COR-L47 (cell line): ENCODE results near the gene GLOD4.
"Not testable (repeated sequence)": the region's sequence is repeated elsewhere in the genome, so short reads cannot be mapped to it uniquely, and the experiment has no call there.

Experiments
- DNase-seq: peaks from one replicate; lab custom pipeline; 2025; lab: John Stamatoyannopoulos, UW

GLOD4 gene

DNA sequence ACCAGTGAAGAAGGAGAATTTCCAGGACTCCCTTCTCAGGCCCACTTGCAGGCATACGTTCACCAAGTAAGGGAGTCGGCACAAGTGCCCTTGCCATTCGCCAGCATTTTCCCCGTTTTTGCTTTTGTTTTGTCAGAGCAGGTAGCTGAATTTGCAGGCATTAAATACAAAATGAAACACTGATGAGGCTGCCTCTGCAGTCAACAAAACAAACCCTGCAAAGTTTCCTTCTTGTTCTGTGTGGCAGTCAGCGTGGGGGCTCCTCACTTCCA lies 7.8 kb downstream of the GLOD4 start:
- no peak for DNase-seq

DNA sequence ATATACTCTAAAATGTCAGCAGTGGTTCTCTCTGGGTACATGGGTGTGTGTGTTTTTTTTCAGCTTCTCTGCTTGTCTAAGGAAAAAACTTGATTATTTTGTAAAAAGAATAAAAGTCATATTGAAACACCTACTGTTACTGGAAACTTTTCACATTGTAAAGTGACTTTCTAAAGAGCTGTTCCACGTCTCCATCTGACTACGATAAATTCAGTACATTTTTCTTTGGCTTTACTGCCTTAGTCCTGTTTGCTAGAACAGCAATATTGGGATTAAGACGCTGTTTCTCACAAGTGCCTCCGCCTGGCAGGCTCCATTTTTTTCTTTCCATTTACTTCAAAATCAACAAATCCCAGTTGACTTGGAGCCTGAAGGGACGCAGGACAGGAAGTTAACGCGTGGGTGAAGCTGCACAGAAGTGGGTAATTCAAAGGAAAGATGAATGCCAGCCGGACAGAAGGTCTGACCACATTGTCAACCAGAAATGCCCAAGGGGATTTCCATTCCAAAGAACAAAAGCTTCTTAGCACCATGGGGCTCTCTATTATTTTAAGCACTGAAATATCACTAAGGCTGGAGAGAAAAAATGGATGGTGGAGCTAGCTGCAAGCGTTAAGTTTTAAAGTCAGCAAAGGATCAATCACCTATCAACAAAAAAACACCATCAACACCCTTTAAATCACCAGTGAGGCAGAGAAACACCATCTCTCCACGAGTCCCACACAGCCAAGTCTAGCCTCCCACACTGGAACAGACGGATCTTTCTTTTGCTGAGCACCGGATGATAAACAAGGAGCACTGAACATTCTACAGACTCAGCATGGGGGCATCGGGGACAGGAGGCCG lies 8.4 kb downstream of the GLOD4 start:
- DNase-seq: no peak

DNA sequence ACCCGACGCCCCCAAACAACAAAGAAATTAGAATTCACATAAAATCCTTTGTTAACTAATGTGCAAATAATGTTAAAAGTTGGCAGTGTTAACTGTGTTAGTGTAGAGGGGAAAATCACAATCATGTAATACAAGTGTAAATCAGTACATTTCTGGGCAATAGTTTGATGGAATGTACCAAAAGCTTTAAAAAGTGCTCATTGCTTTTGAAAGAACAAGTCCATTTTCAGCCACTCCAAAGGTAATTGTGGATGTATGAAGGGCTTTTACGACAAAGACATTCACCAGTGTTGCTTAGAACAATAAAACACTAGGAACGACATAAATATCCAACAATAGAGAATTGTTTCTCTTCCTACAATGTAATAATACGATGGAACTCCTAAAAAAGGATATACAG lies 9.1 kb downstream of the GLOD4 start:
- no peak for DNase-seq

DNA sequence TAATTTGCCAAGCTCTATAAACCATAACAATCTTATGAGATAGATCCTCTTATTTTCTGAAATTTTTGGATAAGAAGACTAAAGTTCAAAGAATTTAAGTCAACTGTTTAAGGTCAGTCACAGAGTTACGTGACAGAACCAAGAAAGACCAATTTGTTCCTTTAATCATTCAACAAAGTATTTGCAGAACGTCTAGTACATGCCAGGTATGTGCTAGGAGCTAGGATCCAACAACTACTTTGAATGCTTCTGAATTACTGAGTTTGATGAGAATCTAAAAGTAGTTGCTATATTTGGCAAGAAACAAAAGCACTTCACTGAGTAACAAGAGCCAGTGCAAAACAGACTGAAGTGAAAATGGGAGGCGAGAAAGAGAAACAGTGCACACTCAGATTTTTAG lies 15.0 kb downstream of the GLOD4 start:
- no peak for DNase-seq

DNA sequence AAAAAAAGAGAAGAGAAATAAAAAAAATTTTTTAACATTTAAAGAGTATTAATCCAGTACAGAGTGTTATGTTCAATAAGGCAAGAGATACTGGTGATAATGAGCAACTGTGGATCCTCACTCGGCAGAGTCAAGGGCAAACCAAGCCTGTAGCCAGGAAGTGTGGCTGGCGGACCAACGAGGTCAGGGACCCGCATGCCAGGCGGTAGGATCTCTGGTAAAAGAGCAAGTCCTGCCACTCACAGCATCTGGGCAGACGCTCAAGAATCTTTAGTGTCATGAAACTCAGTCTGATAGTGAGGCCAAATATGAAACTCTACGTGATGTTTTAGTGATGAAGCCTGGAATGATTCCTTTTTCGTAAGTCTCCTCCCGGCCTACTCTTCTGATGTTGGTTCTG lies 21.7 kb downstream of the GLOD4 start:
- DNase-seq: no peak

DNA sequence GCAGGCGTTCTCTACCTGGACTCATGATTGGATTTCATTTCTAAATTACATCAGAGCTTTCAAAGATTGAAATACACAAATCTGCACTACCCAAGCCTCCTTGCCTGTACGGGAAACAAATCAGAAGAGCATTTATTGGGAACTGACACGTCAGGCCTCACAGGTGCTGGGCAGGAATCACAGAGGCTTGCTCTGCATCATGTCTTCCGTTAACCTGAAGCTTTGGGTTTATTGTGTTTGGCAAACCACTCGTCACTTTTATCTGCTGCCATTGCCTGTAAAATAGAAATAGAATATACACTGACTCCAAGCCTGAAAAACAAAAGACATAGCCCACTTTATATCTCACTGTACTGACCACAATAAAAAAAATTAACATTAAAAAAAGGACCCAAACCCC lies 22.1 kb downstream of the GLOD4 start:
- DNase-seq: no peak

DNA sequence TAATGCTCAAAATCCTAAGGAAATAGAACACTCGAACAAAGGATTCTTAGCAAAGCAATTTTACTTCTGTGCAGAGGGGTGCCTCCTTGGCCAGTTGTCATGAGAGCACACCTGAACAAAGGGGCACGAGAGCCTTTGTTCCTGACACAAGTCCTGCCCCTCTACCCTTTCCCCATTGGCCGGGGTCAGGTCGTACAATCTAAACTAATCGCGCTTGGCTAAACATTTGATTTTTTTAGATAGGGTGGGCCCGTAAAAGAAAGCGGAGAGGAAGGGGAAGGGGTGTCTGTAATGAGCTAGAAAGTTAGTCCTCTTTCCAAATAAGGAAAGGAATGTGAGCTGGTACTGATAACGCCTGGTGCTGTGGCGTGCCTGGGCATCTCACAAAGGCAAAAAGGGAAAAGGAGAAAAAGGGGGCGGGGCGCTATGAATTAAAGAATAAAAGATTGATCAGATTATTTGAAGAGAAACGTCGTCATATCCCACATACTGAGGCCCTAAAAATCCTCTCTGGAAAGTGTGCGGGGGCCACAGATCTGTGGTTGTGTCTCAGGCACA lies 26.0 kb downstream of the GLOD4 start:
- not testable (repeated sequence) for DNase-seq

DNA sequence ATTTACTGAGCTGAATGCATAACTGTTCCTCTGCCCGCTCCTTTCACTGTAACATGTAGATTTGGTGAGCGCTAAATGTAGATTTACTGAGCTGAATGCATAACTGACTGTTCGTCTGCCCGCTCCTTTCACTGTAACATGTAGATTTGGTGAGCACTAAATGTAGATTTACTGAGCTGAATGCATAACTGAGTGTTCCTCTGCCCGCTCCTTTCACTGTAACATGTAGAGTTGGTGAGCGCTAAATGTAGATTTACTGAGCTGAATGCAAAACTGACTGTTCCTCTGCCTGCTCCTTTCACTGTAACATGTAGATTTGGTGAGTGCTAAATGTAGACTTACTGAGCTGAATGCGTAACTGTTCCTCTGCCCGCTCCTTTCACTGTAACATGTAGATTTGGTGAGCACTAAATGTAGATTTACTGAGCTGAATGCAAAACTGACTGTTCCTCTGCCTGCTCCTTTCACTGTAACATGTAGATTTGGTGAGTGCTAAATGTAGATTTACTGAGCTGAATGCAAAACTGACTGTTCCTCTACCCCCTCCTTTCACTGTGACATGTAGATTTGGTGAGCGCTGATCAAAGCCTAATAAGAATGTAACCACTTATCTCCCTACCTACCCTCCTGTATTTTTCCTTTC lies 26.6 kb downstream of the GLOD4 start:
- not testable (repeated sequence) for DNase-seq

DNA sequence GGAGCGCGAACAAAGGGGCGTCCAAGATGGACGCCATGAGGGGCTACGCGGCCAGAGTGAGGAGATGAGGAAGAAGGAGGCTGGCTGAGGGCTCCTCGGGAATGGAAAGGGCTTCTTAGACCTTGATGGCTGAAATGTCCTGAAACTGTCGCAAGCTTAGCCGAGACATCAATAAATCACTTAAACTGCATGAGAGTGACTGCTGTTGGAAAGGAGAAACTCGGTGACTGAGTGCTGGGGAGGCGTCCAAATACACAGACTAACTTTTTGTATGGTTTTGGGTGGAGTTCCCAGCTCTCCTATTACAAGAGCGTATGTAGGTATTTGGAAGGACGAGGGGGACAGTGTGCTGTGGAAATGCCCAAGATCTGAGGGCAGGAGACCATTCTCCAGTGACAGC lies 28.7 kb downstream of the GLOD4 start:
- no peak for DNase-seq

DNA sequence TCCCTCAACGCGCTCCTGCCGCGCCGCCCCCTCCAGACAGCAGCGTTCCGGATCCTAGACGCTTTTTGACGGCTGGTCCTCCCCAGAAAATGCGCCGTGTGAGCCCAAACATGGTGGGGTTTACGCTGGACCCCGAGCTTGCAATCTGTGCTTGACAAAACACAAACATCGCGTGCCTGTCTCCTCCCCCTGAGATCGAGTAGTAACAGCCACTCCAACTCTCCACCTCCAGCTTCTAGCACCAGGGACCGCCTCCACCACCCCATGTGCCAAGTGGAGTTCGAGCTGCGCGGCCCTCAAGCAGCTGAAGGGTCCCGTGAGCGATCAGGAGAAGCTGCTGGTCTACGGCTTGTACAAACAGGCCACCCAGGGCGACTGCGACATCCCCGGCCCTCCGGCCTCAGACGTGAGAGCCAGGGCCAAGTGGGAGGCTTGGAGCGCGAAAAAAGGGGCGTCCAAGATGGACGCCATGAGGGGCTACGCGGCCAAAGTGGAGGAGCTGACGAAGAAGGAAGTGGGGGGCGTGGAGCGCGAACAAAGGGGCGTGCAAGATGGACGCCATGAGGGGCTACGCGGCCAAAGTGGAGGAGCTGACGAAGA lies 29.4 kb downstream of the GLOD4 start:
- peak; percentile 30 for DNase-seq

DNA sequence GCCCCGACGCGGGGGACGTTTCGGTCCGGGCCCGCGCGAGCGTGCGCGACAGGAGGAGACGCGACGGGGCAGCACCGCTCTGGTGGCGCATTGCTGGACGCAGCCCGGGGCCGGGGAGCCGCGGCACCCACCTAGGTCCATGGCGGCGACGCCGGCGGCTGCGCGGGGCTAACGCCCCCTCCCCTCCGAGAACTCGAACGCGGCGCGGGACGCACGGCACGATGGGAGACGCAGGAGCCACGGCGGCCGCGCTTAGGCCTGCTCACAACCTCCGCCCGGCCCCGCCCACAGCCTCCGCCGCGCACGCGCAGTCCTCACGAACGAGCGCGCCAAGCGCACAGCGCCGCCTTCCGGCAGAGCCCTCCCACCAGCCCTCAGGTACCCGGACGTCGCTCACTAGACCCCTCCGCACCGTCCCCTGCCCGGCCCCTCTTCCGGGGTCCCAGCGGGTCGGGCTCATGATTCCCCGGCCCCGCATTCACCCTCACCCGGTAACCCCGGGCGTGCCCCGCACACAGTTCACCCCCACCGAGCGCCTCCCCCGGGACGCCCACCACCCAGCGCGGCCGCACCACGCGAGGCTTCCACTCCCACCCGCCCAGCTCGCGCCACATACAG lies 30.0 kb downstream of the GLOD4 start, which contains the start of gene GEMIN4:
GEMIN4 (minus strand) TSS at position 263 of the 618 bp plus-strand sequence; CDS start at position 141, 122 bp downstream.
- DNase-seq: peak; percentile 77

DNA sequence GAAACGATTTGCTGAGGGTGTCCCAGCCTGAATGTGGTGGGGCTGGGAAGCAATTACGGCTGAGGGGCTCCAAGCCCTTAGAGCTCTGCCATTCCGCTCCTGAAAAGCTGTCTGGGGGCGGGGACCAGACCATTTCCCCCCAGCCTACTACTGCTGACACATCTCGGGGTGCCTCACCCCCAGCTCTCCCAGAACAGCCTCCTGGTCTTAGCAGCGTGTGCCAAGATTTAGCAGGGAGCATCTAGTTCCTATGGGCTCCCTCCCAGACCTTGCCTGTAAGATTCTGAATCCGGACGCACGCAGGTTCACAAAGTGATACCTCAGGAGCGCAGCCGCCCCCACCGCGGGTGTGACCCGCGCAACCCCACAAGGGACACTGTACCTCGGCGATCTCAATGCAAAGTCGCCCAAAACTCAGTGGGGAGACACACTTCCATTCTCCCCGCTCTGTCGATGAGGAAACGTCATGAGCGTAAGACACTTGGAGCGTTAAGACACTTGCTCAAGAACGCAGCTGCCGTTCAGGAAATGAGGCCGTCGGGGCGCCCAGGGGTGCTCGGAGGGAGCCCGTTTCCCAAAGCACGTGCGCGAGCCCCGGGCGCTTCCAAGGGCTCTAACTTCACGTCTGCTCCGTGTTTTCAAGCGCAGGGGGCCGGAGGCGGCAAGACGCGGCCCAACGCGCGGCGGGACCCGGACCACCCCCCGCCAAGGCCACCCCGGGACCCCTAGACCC lies 30.6 kb downstream of the GLOD4 start:
- DNase-seq: peak; percentile 15

DNA sequence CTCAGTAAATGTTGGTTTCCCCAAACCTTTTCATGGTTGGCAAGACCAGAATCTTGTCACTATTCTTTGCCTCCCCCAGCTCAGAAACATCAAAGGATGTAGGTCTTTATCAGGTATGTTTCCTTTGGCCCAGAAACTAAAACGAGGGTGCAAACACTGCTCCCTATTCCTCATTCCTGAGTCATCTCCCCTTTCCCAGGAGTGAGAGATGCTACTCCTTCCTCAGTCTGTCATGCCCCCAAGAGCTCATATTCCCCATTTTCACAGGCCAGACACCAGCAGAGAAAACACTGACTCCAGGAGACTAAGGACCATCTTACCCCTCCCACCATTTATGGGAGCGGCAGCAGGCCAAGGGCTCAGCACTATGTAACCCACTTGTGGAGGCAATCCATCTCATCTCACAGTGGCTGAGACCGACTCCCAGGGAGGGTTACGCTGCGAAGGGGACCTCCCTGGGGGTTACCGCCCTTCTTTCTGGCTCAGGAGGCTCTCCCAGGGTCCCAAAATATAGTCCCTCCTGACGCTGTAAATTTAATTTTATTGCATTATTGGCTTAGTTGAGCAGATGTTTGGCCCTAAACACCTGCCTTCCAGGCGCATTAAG lies 31.5 kb downstream of the GLOD4 start:
- no peak for DNase-seq

DNA sequence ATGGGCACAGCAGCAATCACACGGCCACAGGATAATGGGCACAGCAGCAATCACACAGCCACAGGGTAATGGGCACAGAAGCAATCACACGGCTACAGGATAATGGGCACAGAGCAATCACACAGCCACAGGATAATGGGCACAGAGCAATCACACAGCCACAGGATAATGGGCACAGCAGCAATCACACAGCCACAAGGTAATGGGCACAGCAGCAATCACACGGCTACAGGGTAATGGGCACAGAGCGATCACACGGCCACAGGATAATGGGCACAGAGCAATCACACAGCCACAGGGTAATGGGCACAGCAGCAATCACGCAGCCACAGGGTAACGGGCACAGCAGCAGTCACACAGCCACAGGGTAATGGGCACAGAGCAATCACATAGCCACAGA lies 32.7 kb downstream of the GLOD4 start:
- not testable (repeated sequence) for DNase-seq

DNA sequence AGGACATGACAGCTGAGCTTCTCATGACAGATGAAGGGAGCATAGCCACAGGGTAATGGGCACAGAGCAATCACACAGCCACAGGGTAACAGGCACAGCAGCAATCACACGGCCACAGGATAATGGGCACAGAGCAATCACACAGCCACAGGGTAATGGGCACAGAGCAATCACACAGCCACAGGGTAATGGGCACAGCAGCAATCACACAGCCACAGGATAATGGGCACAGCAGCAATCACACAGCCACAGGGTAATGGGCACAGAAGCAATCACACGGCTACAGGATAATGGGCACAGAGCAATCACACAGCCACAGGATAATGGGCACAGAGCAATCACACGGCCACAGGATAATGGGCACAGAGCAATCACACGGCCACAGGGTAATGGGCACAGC lies 33.5 kb downstream of the GLOD4 start:
- not testable (repeated sequence) for DNase-seq

DNA sequence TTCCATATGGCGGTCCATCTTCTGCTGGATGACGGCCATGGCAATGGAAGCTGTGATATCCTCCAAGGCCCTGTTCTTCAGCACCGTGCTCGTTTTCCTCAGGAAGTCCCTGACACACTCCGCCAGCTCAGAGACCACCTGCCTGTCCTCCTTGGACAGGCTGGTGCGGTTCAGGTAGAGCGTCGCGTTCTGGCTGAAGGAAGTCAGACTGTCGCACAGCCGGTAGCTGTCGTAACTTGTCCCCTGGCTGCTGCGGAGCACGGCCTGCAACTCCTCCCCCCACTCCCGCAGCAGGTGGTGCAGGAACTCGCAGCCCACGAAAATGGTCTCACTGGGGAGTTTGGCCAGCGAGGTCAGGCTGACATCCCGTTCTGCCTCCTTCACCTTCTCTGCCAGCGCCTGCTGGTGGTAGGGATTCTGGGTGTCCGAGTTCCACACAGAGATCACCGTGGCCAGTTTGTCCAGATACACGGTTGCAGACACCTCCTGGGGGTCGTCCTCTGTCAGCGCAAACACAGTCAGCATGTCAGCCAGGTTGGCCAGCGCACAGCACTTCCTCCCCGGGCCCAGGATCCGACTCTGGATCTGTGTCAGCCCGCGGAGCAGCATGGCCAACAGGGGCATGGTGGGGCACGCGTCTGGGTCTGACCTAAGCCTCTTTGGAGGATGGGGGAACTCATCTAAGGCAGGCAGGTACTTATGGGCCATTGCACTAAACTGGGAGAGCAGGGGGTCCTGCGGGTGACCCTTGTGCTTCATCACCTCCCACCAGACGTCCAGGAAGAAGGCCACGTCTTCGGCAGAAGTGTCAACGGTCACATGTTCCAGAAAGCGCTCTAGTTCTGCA lies 35.1 kb downstream of the GLOD4 start:
- DNase-seq: no peak

DNA sequence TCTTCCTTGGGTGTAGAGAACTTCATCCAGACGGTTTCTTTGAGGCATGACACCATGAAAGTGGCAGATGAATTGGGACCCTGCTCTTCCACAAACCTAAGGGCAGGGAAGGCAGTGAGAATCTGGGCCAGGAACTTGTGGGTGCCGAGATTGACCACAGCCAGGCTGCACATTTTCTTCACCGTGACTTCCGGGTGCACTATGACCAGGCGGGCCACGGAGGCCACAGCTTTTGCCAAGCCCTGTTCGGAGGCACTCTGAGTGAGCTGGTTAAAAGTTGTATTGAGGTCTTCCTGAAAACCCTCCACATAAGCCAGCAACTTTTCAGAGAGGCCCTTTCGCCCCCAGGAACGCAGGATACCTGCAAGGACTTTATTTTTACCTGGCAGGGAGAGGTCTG lies 35.9 kb downstream of the GLOD4 start:
- DNase-seq: no peak

DNA sequence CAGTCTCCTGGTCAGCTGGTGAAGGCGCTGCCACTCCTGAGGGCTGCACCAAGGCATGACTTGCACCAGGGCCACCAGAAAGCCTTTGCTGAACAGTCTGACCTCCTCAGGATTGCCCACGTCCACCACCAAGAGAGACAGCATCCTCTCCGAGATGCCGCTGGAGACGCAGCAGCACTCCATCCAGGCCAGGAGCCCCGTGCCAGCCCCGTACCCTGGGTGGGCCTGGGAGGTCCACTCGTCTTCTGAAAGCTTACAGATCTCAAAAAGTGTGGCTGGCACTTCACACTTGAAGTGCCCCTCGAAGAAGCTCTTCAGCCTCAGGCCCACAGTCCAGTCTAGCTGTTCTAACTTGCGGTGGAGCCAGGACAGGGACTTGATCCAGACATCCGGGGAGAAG lies 36.7 kb downstream of the GLOD4 start:
- DNase-seq: no peak

DNA sequence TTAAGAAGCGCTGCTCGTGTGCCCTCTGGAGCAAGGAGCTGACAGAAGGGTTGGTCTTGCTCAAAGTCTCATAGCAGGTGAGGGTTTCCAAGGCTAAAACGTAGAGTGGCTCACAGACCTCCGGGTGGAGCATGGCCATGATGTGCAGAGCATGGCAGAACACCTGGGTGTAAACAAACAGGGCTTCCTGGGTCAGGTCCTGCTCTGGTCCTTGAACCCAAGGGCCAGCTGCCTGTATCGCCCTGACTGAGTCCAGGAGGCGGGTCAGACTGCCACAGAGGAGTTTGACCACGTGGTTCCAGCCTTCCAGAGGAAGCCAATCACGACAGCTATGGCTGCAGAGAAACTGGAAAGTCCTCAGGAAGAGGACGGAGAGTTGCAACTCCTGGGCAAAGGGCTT lies 37.1 kb downstream of the GLOD4 start:
- no peak for DNase-seq

DNA sequence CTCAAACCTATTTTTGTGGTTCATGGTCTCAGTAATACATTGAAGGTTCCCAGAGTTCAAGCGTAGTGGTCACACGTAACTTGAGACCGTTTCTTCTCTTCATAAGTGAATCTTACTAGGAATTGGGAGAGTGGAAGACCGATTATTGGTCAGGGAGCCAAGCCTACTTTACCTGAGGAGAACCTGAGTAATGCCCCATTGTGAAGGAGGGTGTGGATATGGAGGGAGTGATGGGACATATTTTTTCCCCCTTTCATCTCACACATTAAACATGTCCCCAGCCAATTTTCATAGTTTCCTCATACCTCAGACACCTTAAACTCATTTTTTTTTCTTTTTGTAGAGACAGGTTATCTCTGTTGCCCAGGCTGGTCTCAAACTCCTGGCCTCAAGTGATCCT lies 38.9 kb downstream of the GLOD4 start:
- DNase-seq: no peak
